Sigmoid colon (tissue), 4 donors: ENCODE data around the gene CFP.

ENCODE experiments used
- EP300 ChIP-seq, 4 donors: sonication (generic); formaldehyde crosslinking; IDR thresholded peaks; one replicate each; pipeline ENCODE4 v1.6.1; 2017; ENCODE audit warnings: antibody characterized with exemption in 4 of 4
- TF ChIP-seq, protein P1 (sequence below), 4 experiments: fragments of 450-650 bp in 3 of 4; fragments of 200-600 bp in 1 of 4; IDR thresholded peaks; one replicate each; pipeline ENCODE4 v1.5.1; 2016 to 2019; ENCODE audit warnings: antibody characterized with exemption in 4 of 4, mild to moderate bottlenecking in 3 of 4, moderate library complexity in 2 of 4

DNA sequence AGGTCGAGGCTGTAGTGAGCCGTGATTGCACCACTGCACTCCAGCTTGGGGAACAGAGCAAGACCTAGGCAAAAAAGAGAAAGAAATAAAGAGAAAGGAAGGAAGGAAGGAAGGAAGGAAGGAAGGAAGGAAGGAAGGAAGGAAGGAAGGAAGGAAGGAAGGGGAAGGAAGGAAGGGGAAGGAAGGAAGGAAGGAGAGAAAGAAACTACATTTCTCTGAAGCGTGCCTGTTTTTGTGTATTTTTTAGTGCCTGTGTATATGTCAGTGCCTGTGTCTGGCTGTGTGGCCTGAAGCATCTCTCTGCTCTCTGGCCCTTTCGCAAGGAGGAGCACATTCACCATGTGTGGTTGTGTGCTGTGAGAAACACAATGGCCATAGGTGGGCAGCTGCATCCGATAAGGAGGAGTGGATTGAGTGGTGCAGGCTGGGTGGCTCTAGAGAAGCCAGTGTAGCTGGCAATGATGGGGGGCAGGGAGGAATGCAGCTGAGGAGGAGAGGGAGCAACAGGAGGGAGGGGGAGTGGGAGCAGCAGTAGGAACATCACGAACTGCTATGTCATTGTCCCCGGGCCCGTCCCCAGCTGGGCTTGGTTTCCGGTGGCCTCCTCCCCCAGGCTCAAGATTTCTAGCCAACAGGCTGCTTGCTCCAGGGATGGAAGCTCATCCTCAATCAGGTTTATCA, 21.5 kb downstream of the CFP start:
- TF ChIP-seq EP300 (IDR thresholded peaks at IDR 0.05) = no peak
- TF ChIP-seq, protein P1, sequence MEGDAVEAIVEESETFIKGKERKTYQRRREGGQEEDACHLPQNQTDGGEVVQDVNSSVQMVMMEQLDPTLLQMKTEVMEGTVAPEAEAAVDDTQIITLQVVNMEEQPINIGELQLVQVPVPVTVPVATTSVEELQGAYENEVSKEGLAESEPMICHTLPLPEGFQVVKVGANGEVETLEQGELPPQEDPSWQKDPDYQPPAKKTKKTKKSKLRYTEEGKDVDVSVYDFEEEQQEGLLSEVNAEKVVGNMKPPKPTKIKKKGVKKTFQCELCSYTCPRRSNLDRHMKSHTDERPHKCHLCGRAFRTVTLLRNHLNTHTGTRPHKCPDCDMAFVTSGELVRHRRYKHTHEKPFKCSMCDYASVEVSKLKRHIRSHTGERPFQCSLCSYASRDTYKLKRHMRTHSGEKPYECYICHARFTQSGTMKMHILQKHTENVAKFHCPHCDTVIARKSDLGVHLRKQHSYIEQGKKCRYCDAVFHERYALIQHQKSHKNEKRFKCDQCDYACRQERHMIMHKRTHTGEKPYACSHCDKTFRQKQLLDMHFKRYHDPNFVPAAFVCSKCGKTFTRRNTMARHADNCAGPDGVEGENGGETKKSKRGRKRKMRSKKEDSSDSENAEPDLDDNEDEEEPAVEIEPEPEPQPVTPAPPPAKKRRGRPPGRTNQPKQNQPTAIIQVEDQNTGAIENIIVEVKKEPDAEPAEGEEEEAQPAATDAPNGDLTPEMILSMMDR (IDR thresholded peaks at IDR 0.05) = no peak
